ENCODE results near the gene MMP24. TPM values are rescaled to one million over a fixed set of nuclear protein-coding genes. Genes with fewer than 3 reads are reported as not detected.
A peak's percentile ranks its signal among the peaks of the same experiment; 100 is the strongest.

Gene MMP24
- total RNA-seq, 1 experiment from 2014 or later = 13.0 TPM

- Histone ChIP-seq H3K27me3 (replicated peaks; ENCODE audit: control insufficient read depth, insufficient read depth, low read length) (no peaks in the 10 kb centered on the region), H3K4me1 (peaks cover 28% of the 10 kb centered on the region), H3K36me3 (ENCODE audit: control insufficient read depth, insufficient read depth, low read length) (0 out of 2 replicates have a peak, but pooled peaks cover 1% of the 10 kb centered on the region), H3K4me3 (ENCODE audit: low read depth, low read length) (no peak overlapping the region), H3K9me3 (no peaks in the 10 kb centered on the region)
- ChIA-PET CTCF (interaction anchor here (0.6 to 4.3 kb wide), 2 partner anchors 17 to 71 kb away, joined by 3 to 37 read pairs; no protein-coding TSS in a partner anchor), POLR2A (interaction anchor here (1.2 kb wide), 1 partner anchor 167 kb away, joined by 4 read pairs; no protein-coding TSS in a partner anchor)
- peak overlapping the region; percentile 11 for H3K27ac Mint-ChIP-seq (ENCODE audit: unreplicated experiment)
- no TSS peak for BruUV-seq (replicated peaks)
- no peaks in the 10 kb centered on the region for H3K27me3 Mint-ChIP-seq (ENCODE audit: insufficient read depth, unreplicated experiment)
- DNase-seq = peak in 1 of 2 experiments; percentile 49
- peaks cover 16% of the 10 kb centered on the region for H3K36me3 Mint-ChIP-seq (ENCODE audit: insufficient read depth, unreplicated experiment)
- TF ChIP-seq CTCF (IDR thresholded peaks at IDR 0.05; ENCODE audit: insufficient read depth in 1 of 2, low read depth in 1 of 2, low read length in 1 of 2, severe bottlenecking in 1 of 2, unreplicated experiment in 1 of 2) = no peak
- intact Hi-C loops (cut with micrococcal nuclease; ENCODE audit: unreplicated experiment) = loop anchor here (5.0 kb wide), 1 partner anchor 410 kb away; the partner anchor contains the start of gene ACSS2
- no peaks in the 10 kb centered on the region for H3K9me3 Mint-ChIP-seq (ENCODE audit: unreplicated experiment)
- no peak overlapping the region for H3K4me3 Mint-ChIP-seq (ENCODE audit: unreplicated experiment)
- peaks cover 18% of the 10 kb centered on the region for H3K4me1 Mint-ChIP-seq (ENCODE audit: low read depth, unreplicated experiment)
These were observed 61.2 kb downstream of the MMP24 start for GRCh38 chr20:35287509-35288324.

DNA sequence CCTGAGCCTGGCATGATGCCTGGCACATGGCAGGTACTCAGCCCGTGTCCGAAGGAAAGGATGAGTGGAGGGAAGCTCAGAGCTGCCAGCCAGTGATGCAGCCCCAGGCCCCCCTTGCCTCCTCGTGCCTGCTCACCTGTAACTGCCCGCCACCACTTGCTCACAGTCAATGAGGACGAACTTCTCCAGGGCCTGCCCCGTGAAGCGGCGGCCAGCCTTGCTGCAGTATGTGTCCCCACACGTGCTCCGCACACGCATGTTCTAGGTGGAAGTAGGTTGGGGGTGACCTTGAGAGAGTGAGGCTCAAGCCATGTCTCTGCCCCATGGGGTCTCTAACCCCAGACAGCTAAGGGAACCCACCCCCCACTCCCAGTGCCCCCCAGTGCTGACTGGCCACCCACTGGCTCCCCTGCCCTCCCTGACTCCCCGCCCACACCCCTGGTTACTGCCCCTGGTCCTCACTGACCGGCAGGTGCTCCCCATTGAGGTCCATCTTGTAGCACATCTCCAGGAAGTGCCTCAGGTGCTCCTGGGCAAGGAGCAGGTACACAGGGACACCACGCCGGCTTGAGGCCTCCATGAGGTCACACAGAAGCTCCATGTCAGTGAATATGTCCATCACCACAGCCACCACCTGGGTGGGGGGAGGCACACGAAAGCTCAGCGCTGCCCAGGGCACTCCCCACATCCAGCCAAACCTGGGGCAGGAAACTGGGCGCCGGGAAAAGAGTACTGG is 62.0 kb downstream of the MMP24 start:
- Mint-ChIP-seq H3K4me3 (ENCODE audit: unreplicated experiment) (no peak overlapping the region), H3K36me3 (ENCODE audit: insufficient read depth, unreplicated experiment) (peaks cover 14% of the 10 kb centered on the region), H3K9me3 (ENCODE audit: unreplicated experiment) (no peaks in the 10 kb centered on the region), H3K27ac (ENCODE audit: unreplicated experiment) (no peak overlapping the region), H3K27me3 (ENCODE audit: insufficient read depth, unreplicated experiment) (no peaks in the 10 kb centered on the region), H3K4me1 (ENCODE audit: low read depth, unreplicated experiment) (peaks cover 18% of the 10 kb centered on the region)
- ChIA-PET POLR2A (interaction anchor here (1.2 kb wide), 1 partner anchor 166 kb away, joined by 4 read pairs; no protein-coding TSS in a partner anchor), CTCF (interaction anchor here (0.6 to 4.3 kb wide), 5 partner anchors 17 to 148 kb away, joined by 3 to 37 read pairs (median 7); no protein-coding TSS in a partner anchor)
- Histone ChIP-seq H3K27me3 (replicated peaks; ENCODE audit: control insufficient read depth, insufficient read depth, low read length) (no peaks in the 10 kb centered on the region), H3K4me3 (ENCODE audit: low read depth, low read length) (no peak overlapping the region), H3K36me3 (ENCODE audit: control insufficient read depth, insufficient read depth, low read length) (0 out of 2 replicates have a peak, but pooled peaks cover under 1% of the 10 kb centered on the region), H3K4me1 (peaks cover 25% of the 10 kb centered on the region), H3K9me3 (no peaks in the 10 kb centered on the region)
- no TSS peak for BruUV-seq (replicated peaks)
- peak in 1 of 2 experiments; percentile 51 for DNase-seq
- TF ChIP-seq CTCF (IDR thresholded peaks at IDR 0.05; ENCODE audit: insufficient read depth in 1 of 2, low read depth in 1 of 2, low read length in 1 of 2, severe bottlenecking in 1 of 2, unreplicated experiment in 1 of 2) = no peak
- intact Hi-C loops (cut with micrococcal nuclease; ENCODE audit: unreplicated experiment) = loop anchor here (5.0 kb wide), 1 partner anchor 411 kb away; the partner anchor contains the start of gene ACSS2

Data from Caco-2 (cell line).